BJ (cell line): ENCODE data around the gene SLC9A3. TPM values are rescaled to one million over a fixed set of nuclear protein-coding genes. Genes with fewer than 3 reads are reported as not detected.
A peak's percentile ranks its signal among the peaks of the same experiment; 100 is the strongest.
"Not testable (repeated sequence)": the region's sequence is repeated elsewhere in the genome, so short reads cannot be mapped to it uniquely, and the experiment has no call there.

ENCODE experiments used
- CTCF ChIA-PET: fragments of 350-600 bp; formaldehyde crosslinking; extraction: SDS; loops from one replicate; lab custom pipeline; 2021; ENCODE audit warnings: antibody characterized with exemption, inconsistent platforms; lab: Yijun Ruan, JAX
- POLR2A ChIA-PET: fragments of 300-600 bp; sonication (Branson Sonifier 250); formaldehyde crosslinking; extraction: SDS; loops from one replicate; lab custom pipeline; 2021; ENCODE audit warnings: antibody characterized with exemption; lab: Charles Lee
- DNase-seq: peaks from one replicate; pipeline ENCODE4 v3.0.0-alpha.2; 2011; ENCODE audit warnings: low read depth
- H3K27me3 ChIP-seq: 2 replicates; pipeline ENCODE4 v1.6.0; 2011; ENCODE audit warnings: low read length; ENCODE audit not compliant: control insufficient read depth, insufficient read depth
- H3K36me3 ChIP-seq: 2 replicates; pipeline ENCODE4 v1.5.1; 2011; ENCODE audit warnings: low read length; ENCODE audit not compliant: control insufficient read depth, insufficient read depth
- H3K4me3 ChIP-seq: 2 replicates; pipeline ENCODE4 v1.5.1; 2011; ENCODE audit warnings: low read depth, mild to moderate bottlenecking, control low read depth, low read length
- CTCF ChIP-seq: IDR thresholded peaks from 2 replicates; pipeline ENCODE4 v1.5.1; 2011; ENCODE audit warnings: low read depth, mild to moderate bottlenecking, control low read depth, inconsistent platforms, low read length, moderate library complexity; ENCODE audit not compliant: insufficient read depth
- polyA plus RNA-seq: library from polyadenylated mRNA; depleted of rRNA; stranded (reverse); fragments of >200 nt; gene quantifications from 2 replicates; pipeline ENCODE4 v1.2.3, GENCODE V29; 2011

The SLC9A3 gene
- polyA plus RNA-seq, 1 experiment: 1.2 TPM

- CTCF ChIA-PET: no interaction called here
- no peaks in the 10 kb centered on the region for H3K27me3 ChIP-seq
These were observed 47.0 kb downstream of the SLC9A3 start for GRCh38 chr5:477247-477646.

GRCh38 chr5:476814-477175 lies 47.5 kb downstream of the SLC9A3 start:
- TF ChIP-seq CTCF: no peak
- H3K27me3 ChIP-seq: no peaks in the 10 kb centered on the region
- ChIA-PET CTCF (no interaction called here), POLR2A (no interaction called here)
- H3K4me3 ChIP-seq: no peak overlapping the region
- DNase-seq: no peak
- no peaks in the 10 kb centered on the region for H3K36me3 ChIP-seq

More at GRCh38 chr5:477247-477646, 47.0 kb downstream of the SLC9A3 start:
- no peak for TF ChIP-seq CTCF
- no peaks in the 10 kb centered on the region for H3K36me3 ChIP-seq
- H3K4me3 ChIP-seq: no peak overlapping the region
- POLR2A ChIA-PET: no interaction called here
- DNase-seq: no peak

- TF ChIP-seq CTCF: no peak
- H3K27me3 ChIP-seq: no peaks in the 10 kb centered on the region
- DNase-seq: no peak
- ChIA-PET POLR2A (no interaction called here), CTCF (interaction anchor here (0.9 kb wide), 1 partner anchor 30 kb away, joined by 3 read pairs; no protein-coding TSS in a partner anchor)
- no peaks in the 10 kb centered on the region for H3K36me3 ChIP-seq
- no peak overlapping the region for H3K4me3 ChIP-seq
These were observed 48.0 kb downstream of the SLC9A3 start for GRCh38 chr5:476102-476813.

GRCh38 chr5:475704-476101 lies 48.5 kb downstream of the SLC9A3 start:
- H3K4me3 ChIP-seq: no peak overlapping the region
- ChIA-PET CTCF (interaction anchor here (0.9 kb wide), 1 partner anchor 30 kb away, joined by 3 read pairs; no protein-coding TSS in a partner anchor), POLR2A (no interaction called here)
- DNase-seq: no peak
- no peaks in the 10 kb centered on the region for H3K27me3 ChIP-seq
- no peak for TF ChIP-seq CTCF
- 0 out of 2 replicates have a peak, but pooled peaks cover 1% of the 10 kb centered on the region for H3K36me3 ChIP-seq

- peak overlapping the region; percentile 48 for H3K4me3 ChIP-seq
- no peaks in the 10 kb centered on the region for H3K27me3 ChIP-seq
- H3K36me3 ChIP-seq: peaks cover 3% of the 10 kb centered on the region; the same call in 1 of the 2 replicates
- ChIA-PET POLR2A (no interaction called here), CTCF (interaction anchor here (0.9 to 3.2 kb wide), 3 partner anchors 29 to 154 kb away, joined by 3 to 11 read pairs (median 5); partner anchors contain the start of gene AHRR)
- TF ChIP-seq CTCF: no peak
- DNase-seq: no peak
These were observed 49.2 kb downstream of the SLC9A3 start for GRCh38 chr5:474840-475661.

- CTCF ChIA-PET: interaction anchor here (1.7 to 3.2 kb wide), 3 partner anchors 28 to 157 kb away, joined by 4 to 11 read pairs (median 5); partner anchors contain the start of gene AHRR
- H3K4me3 ChIP-seq: peak overlapping the region; percentile 77
- H3K27me3 ChIP-seq, H3K36me3 ChIP-seq, POLR2A ChIA-PET, DNase-seq: not testable (repeated sequence)
These were observed 49.9 kb downstream of the SLC9A3 start for GRCh38 chr5:474232-474839.
